Peyer's patch (tissue), 4 donors: ENCODE data around the gene PRSS16.

Source experiments
- POLR2A ChIP-seq, 2 donors: fragments of 450-650 bp; IDR thresholded peaks; one replicate each; pipeline ENCODE4 v1.5.1; 2017; ENCODE audit warnings: antibody characterized with exemption in 2 of 2, mild to moderate bottlenecking in 2 of 2, moderate library complexity in 2 of 2
- TF ChIP-seq, protein P1 (sequence below), 6 experiments: fragments of 450-650 bp in 4 of 6; fragments of 200-600 bp in 2 of 6; sonication (generic) in 1 of 6; IDR thresholded peaks; one replicate each; pipeline ENCODE4 v1.5.1; 2017 to 2019; ENCODE audit warnings: antibody characterized with exemption in 6 of 6, mild to moderate bottlenecking in 3 of 6, moderate library complexity in 1 of 6

DNA sequence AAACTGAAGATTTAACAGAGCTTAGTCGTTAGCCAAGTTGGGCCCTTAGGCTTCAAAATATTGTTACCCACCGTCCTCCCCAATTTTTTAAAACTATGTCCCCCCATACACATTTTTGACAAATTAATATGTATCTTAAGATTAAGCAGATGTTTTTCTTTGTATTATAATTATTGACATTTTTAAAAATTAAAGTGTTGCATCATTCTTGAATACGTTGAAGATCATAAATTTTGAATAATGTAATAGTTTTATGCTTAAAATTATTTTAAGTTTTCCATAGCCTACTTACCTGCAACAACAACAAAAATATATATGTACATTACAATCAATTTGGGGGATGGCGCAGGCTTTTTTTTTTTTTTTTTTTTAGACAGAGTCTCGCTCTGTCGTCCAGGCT lies 8.2 kb upstream of the PRSS16 start:
- TF ChIP-seq, protein P1, sequence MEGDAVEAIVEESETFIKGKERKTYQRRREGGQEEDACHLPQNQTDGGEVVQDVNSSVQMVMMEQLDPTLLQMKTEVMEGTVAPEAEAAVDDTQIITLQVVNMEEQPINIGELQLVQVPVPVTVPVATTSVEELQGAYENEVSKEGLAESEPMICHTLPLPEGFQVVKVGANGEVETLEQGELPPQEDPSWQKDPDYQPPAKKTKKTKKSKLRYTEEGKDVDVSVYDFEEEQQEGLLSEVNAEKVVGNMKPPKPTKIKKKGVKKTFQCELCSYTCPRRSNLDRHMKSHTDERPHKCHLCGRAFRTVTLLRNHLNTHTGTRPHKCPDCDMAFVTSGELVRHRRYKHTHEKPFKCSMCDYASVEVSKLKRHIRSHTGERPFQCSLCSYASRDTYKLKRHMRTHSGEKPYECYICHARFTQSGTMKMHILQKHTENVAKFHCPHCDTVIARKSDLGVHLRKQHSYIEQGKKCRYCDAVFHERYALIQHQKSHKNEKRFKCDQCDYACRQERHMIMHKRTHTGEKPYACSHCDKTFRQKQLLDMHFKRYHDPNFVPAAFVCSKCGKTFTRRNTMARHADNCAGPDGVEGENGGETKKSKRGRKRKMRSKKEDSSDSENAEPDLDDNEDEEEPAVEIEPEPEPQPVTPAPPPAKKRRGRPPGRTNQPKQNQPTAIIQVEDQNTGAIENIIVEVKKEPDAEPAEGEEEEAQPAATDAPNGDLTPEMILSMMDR (IDR thresholded peaks at IDR 0.05) = no peak
- no peak for TF ChIP-seq POLR2A (IDR thresholded peaks at IDR 0.05)
